ENCODE data around the gene PGAP2.
"Not testable (repeated sequence)": the region's sequence is repeated elsewhere in the genome, so short reads cannot be mapped to it uniquely, and the experiment has no call there.

PGAP2 gene

GRCh38 chr11:3808861-3809623, 682 bp downstream of the PGAP2 start:
- DNase-seq: no peak

DNA sequence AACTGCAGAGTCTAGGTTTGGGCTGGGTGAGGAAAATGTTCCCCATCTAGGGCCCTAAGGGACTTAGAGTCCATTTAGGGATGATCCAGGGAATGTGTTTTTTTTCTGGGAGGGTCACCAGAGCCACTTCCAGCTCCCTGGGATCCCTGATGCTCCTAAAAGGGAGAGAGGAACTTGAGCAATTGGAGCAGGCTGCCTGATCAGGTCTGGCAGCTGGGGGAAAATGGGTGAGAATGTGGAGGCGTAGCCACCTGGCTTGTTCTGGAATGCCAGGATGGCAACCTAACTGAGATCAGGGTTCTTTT, 1.2 kb downstream of the PGAP2 start:
- DNase-seq: no peak

GRCh38 chr11:3810446-3810845, 2.1 kb downstream of the PGAP2 start:
- no peak for DNase-seq

DNA sequence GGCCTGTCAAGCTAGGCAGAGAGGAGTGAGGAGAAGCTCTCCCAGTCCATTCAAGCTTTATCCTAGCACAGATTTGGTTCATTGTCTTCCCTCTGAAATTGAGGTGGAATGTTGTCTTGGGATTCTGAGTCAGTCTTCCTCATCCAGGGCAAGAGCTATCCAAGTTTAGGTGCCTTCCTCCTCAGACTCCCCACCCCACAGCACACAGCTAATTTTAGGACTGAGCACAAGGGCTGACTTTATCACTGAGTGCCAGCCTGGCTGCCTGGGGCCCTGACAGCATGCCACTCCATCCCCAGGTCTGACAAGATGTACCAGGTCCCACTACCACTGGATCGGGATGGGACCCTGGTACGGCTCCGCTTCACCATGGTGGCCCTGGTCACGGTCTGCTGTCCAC, 2.6 kb downstream of the PGAP2 start:
- no peak for DNase-seq

GRCh38 chr11:3814832-3815231, 6.5 kb downstream of the PGAP2 start:
- DNase-seq: not testable (repeated sequence)

DNA sequence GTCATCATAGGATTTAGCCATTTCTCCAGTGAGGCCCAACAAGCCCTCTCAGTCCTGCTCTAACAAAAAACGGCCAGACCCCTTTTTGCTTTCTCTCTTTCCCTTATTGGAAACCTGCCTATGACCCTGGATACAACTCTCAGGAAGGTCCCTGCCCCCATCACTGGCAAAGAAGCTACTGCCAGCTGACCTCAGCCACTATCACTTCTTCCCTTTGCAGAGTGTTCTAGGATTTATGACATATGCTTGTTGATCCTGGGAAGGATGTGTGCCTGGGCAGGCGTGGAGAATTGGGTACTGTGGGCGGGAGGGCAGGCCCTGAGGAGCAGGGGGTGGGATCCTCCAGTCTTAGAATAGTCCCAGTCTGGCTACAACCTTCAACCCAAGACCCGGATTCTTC, 7.5 kb downstream of the PGAP2 start:
- DNase-seq: no peak

- DNase-seq: no peak
Measured at GRCh38 chr11:3816673-3817072, 8.3 kb downstream of the PGAP2 start.

- no peak for DNase-seq
Measured at GRCh38 chr11:3817181-3817800, 8.9 kb downstream of the PGAP2 start.

GRCh38 chr11:3820971-3821370, 12.6 kb downstream of the PGAP2 start:
- DNase-seq: no peak

- no peak for DNase-seq
Measured at GRCh38 chr11:3822312-3822711, 14.0 kb downstream of the PGAP2 start.

GRCh38 chr11:3823303-3823702, 14.9 kb downstream of the PGAP2 start:
- no peak for DNase-seq

GRCh38 chr11:3823762-3824506, 15.6 kb downstream of the PGAP2 start:
- DNase-seq: no peak

- DNase-seq: no peak
Measured at GRCh38 chr11:3824714-3825472, 16.5 kb downstream of the PGAP2 start.

- no peak for DNase-seq
Measured at GRCh38 chr11:3825473-3826154, 17.3 kb downstream of the PGAP2 start.

DNA sequence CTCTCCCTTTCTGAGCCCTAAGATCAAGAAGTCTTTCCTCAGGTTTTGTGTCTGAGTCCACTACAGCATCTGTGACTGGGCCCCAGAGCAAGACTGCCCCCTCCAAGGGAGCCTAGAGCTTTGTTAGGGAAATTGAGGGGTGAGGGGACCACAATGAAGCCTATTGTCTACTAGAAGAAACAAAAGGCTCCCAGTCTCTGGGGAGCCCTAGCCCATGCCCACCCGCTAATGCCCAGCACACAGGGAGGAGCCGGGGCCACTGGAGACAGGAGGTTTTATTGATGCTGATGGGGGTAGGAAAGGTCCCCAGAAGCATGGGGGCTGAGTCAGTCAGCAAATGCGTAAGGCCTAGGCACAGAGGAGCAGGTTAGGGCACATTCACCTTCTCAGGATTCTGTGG, 18.4 kb downstream of the PGAP2 start:
- DNase-seq: no peak

- DNase-seq: no peak
Measured at GRCh38 chr11:3827434-3828186, 19.2 kb downstream of the PGAP2 start.

DNA sequence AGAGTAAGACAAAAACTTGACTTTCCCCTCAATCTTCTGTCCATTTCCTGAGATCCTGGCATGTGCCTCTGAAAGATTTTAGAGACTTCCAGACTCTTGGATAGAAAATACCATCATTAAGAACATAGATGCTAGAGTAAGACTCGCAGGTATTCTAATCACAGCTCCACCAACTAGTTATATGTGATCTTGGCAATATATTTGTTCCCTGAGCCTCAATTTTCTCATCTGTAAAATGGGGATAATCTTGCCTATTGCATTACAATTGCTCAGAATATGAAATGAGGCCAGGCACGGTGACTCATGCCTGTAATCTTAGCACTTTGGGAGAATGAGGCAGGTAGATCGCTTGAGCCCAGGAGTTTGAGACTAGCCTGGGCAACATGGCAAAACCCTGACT, 21.7 kb downstream of the PGAP2 start:
- no peak for DNase-seq

- no peak for DNase-seq
Measured at GRCh38 chr11:3830730-3831129, 22.4 kb downstream of the PGAP2 start.

DNA sequence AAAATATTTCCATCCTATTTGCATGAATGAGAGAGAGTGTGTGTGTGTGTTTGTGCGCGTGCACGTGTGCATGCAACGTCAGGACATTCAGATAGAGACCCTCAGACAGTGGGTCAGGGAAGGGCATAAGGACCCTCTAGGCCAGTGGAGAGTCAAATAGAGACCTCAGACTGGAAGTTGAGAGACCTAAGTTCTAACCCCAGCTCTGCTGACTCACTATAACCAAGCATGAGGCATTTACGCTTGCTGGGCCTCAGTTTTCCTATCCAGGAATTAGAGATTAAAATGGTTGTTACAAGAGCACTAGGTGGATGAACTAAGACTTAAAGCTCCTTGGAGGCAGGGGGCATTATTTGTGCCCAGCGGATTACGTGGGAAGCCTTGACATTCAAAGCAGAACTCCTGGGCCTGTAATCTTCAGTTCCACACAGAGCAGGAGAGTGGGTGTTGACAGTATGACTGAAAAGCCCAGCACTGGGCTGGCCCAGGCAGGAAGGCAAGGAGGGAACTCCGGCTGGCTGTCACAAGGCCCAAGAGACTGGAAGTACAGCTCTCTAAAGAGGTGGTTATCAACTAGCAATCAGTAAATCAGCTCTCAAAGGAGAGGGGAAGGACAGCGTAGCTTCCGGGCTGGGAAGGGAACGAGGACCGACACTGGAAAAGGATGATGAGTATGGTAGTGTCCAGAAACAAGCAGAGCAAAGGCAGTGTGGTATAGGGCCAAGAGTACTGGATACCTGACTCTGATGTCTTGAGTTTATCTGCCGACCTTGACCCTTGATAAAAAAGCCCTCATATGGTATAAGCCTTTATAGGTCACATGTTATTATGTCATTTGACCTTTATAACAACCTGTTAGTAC, 23.2 kb downstream of the PGAP2 start:
- DNase-seq: no peak

DNA sequence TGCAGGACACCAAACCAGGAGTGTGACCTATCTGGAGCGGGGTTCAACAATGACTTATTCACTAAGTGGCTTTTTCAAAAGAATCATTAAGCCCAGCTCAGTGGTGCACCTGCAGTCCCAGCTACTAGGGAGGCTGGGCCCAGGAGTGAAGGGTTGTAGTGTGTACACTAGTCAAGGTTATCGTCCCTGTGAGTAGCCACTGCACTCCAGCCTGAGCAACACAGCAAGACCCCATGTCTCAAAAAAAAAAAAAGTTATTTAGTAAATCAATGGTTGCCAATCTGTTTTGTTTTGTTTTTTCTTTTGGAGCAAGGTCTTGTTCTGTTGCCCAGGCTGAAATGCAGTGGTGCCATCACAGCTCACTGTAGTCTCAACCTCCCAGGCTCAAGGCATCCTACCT, 24.5 kb downstream of the PGAP2 start:
- no peak for DNase-seq

- no peak for DNase-seq
Measured at GRCh38 chr11:3833449-3833848, 25.1 kb downstream of the PGAP2 start.

Measured in NCI-H1436 treated with DMSO at 0.1 percent for 48 hours (cell line).